Glomerular visceral epithelial cell (primary cell): Measurements from ENCODE around the gene BCAS3.
A peak's percentile ranks its signal among the peaks of the same experiment; 100 is the strongest.
"Not testable (repeated sequence)": the region's sequence is repeated elsewhere in the genome, so short reads cannot be mapped to it uniquely, and the experiment has no call there.

Experiments used
- DNase-seq: peaks from one replicate; pipeline ENCODE4 v3.0.0-alpha.2; 2016; ENCODE audit errors: extremely low spot score

BCAS3 gene

GRCh38 chr17:61225178-61225882 lies 547.7 kb downstream of the BCAS3 start:
- no peak for DNase-seq

- DNase-seq, result no peak
These were observed 550.2 kb downstream of the BCAS3 start for GRCh38 chr17:61227866-61228265.

GRCh38 chr17:61230461-61230860 lies 552.8 kb downstream of the BCAS3 start:
- no peak for DNase-seq

- DNase-seq, result no peak
These were observed 553.5 kb downstream of the BCAS3 start for GRCh38 chr17:61230972-61231820.

- DNase-seq, result no peak
These were observed 555.2 kb downstream of the BCAS3 start for GRCh38 chr17:61232871-61233270.

- no peak for DNase-seq
These were observed 556.5 kb downstream of the BCAS3 start for GRCh38 chr17:61233991-61234750.

GRCh38 chr17:61235001-61235826 lies 557.6 kb downstream of the BCAS3 start:
- DNase-seq, result no peak

- DNase-seq, result no peak
These were observed 558.2 kb downstream of the BCAS3 start for GRCh38 chr17:61235827-61236197.

- DNase-seq, result no peak
These were observed 559.6 kb downstream of the BCAS3 start for GRCh38 chr17:61237275-61237674.

GRCh38 chr17:61238455-61238933 lies 560.8 kb downstream of the BCAS3 start:
- DNase-seq, result no peak

GRCh38 chr17:61239327-61239726 lies 561.7 kb downstream of the BCAS3 start:
- no peak for DNase-seq

GRCh38 chr17:61239953-61240352 lies 562.3 kb downstream of the BCAS3 start:
- DNase-seq, result no peak

- no peak for DNase-seq
These were observed 563.3 kb downstream of the BCAS3 start for GRCh38 chr17:61240851-61241468.

GRCh38 chr17:61244988-61245387 lies 567.3 kb downstream of the BCAS3 start:
- not testable (repeated sequence) for DNase-seq

GRCh38 chr17:61245706-61246135 lies 568.1 kb downstream of the BCAS3 start:
- DNase-seq, result no peak

- peak; percentile 83 for DNase-seq
These were observed 569.8 kb downstream of the BCAS3 start for GRCh38 chr17:61247439-61247838.

- DNase-seq, result peak; percentile 44
These were observed 570.7 kb downstream of the BCAS3 start for GRCh38 chr17:61248399-61248798.

- DNase-seq, result no peak
These were observed 572.1 kb downstream of the BCAS3 start for GRCh38 chr17:61249649-61250299.

- peak; percentile 37 for DNase-seq
These were observed 572.8 kb downstream of the BCAS3 start for GRCh38 chr17:61250335-61250890.
